Posterior vena cava (tissue), 2 donors: Measurements from ENCODE around the gene PIK3CD. TPM values are rescaled to one million over a fixed set of nuclear protein-coding genes. Genes with fewer than 3 reads are reported as not detected.
"Not testable (repeated sequence)": the region's sequence is repeated elsewhere in the genome, so short reads cannot be mapped to it uniquely, and the experiment has no call there.

Source experiments
- DNase-seq: peaks from one replicate; pipeline ENCODE4 v3.0.0-alpha.2; 2020; ENCODE audit warnings: low spot score
- intact Hi-C, 2 donors: fragments of 100-400 bp; cut with DNase I; formaldehyde crosslinking; loops; one replicate each; pipeline versions ENCODE4 v1.14.1 to v1.14.2; 2022 to 2023
- total RNA-seq, 2 donors: library from RNA; stranded (reverse); fragmentation: NEBNext Ultra II Directional; extraction: Animal tissue kit (Norgen Biotek cat#: 25700); gene quantifications; one replicate each; pipeline ENCODE4 v1.2.1, GENCODE V29; 2021
- donor health status: DM: yes; HTN: yes; CAD: no.
- donor health status: DM: yes; HTN: yes; CAD: no.

PIK3CD gene
- total RNA-seq, 2 donors from 2014 or later: 7.9 to 9.2 TPM

DNA sequence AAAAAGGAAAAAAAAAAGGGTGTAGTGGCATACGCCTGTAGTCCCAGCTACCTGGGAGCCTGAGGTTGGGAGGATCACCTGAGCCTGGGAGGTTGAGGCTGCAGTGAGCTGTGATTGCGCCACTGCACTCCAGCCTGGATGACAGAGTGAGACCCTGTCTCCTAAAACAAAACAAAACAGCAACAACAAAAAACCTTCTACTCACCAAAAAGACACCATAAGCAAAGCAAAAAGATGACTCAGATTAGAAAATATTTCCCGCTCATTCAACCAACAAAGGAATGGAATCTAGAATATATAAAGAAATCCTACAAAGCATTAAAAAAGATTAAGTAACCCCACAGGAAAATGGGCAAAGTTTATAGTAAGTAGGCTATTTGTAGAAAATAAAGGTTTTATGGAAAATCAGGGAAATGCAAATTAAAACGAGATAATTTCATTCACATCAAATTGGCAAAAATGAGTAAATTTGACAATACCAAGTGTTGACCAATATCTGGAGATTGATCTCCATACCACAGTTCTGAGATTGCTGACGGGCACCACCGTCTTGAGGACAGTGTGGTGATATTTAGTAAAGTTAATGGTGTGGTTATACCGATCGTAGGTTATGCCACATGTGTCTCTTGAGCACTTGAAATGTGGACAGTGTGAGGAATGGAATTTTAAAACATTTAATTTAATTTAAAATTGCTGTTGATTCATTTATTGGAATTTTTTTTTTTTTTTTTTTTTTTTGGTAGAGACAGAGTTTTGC is 54.0 kb downstream of the PIK3CD start:
- intact Hi-C loops: no loop called here

GRCh38 chr1:9706178-9706577 is 54.6 kb downstream of the PIK3CD start:
- no peak for DNase-seq
- intact Hi-C loops: no loop called here

More for the DNA sequence above, 54.0 kb downstream of the PIK3CD start:
- no peak for DNase-seq

DNA sequence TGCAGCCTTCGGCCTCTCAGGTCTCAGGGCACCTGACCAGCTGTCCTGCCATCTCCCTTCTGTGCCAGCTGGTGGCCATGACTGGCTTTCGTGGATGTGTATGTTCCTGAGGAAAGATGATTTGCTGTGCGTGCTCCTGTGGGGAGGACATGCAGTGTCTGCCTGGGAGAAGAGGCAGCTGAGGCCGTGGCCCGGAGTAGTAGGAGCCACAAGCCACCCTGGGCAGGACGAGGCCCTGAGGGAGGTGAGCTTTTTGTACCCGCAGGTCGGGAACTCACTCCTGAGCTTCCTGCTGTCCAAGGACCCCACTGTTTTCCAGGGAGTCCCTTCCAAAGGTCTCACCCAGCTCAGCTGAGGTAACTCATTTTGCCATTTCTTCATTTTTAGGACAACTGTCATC is 58.5 kb downstream of the PIK3CD start:
- intact Hi-C loops: no loop called here
- no peak for DNase-seq

DNA sequence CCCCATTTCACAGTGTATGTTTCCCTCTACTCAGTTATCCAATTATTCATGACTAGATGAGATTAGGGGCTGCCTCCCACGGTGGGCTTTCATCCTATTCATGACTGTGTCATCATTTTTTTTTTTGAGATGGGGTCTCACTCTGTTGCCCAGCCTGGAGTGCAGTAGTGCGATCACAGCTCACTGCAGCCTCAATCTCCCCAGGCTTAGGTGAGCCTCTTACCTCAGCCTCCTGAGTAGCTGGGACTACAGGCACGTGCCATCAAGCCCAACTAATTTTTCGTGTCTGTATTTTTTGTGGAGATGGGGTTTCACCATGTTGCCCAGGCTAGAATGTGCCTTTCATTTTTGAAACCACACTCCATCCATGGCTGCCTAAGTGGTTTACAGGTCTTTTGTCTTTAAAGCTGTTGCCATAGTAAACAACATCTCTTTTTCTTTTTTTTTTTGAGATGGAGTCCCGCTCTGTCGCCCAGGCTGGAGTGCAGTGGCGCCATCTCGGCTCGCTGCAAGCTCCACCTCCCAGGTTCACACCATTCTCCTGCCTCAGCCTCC is 60.0 kb downstream of the PIK3CD start:
- DNase-seq: no peak
- intact Hi-C loops: no loop called here

- DNase-seq, intact Hi-C loops: not testable (repeated sequence)
These were observed 61.2 kb downstream of the PIK3CD start for GRCh38 chr1:9712767-9713166.

- intact Hi-C loops: no loop called here
- DNase-seq: no peak
These were observed 62.8 kb downstream of the PIK3CD start for GRCh38 chr1:9714257-9714718.

GRCh38 chr1:9715536-9716226 is 64.2 kb downstream of the PIK3CD start:
- DNase-seq: no peak
- intact Hi-C loops: no loop called here

DNA sequence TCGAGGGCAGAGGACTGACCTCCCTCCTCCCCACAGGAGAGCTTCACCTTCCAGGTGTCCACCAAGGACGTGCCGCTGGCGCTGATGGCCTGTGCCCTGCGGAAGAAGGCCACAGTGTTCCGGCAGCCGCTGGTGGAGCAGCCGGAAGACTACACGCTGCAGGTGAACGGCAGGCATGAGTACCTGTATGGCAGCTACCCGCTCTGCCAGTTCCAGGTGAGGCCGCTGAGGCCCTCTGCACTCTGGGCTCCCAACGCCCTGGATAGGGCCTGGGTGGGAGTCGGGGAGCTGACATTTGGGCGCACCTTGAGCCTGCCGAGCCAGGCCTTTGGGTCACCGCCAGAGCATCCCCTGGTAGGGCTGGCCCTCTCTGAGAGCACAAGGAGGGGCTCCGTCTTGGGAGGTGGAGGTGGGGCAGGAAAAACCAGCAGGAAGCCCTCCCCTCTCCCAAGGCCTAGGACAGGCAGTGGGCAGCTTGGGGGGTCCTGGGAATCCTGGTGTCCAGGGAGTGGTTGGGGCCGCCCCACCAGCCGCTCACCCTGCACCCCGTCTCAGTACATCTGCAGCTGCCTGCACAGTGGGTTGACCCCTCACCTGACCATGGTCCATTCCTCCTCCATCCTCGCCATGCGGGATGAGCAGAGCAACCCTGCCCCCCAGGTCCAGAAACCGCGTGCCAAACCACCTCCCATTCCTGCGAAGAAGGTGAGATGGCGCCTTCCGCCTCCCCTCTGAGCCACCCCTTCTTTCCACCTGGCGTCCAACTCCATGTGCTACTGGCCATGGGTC is 65.1 kb downstream of the PIK3CD start:
- no peak for DNase-seq
- intact Hi-C loops: no loop called here

DNA sequence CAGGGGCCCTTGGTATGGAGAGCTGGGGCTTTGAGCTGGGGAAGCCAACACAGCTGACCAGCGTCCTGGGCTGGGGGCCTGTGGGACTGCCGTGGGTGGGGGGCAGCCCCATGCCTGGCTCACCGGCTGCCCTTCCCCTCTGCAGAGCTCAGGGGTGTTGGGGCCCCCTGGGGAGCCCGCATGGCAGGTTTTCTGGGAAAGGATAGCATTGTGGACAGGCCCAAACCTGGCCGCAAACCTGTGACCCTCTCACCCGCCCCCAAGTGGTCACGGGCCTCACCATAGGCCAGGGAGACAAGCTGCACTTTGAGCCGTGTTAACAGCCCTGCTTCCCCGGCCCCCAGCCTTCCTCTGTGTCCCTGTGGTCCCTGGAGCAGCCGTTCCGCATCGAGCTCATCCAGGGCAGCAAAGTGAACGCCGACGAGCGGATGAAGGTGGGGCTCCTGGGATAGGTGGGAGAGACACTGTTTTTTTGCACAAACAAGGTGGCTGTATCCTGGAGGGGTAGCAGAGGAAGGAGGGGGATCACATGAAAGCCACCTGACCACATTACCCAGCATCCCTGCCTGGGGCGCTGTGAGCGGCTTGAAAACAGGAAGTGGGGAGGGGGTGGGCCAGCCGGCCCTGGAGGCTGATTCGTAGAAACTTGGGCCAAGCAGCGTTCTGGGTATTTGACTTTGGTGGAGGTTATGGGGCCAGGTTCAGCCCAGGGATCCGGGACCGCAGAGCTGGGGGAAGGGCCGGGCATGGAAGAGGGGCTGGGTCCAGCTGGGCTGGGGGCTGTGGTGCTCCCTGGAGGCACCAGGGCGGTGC is 65.9 kb downstream of the PIK3CD start:
- peak; percentile 90 for DNase-seq
- intact Hi-C loops: no loop called here

- intact Hi-C loops: no loop called here
- no peak for DNase-seq
These were observed 66.6 kb downstream of the PIK3CD start for GRCh38 chr1:9718006-9718680.

DNA sequence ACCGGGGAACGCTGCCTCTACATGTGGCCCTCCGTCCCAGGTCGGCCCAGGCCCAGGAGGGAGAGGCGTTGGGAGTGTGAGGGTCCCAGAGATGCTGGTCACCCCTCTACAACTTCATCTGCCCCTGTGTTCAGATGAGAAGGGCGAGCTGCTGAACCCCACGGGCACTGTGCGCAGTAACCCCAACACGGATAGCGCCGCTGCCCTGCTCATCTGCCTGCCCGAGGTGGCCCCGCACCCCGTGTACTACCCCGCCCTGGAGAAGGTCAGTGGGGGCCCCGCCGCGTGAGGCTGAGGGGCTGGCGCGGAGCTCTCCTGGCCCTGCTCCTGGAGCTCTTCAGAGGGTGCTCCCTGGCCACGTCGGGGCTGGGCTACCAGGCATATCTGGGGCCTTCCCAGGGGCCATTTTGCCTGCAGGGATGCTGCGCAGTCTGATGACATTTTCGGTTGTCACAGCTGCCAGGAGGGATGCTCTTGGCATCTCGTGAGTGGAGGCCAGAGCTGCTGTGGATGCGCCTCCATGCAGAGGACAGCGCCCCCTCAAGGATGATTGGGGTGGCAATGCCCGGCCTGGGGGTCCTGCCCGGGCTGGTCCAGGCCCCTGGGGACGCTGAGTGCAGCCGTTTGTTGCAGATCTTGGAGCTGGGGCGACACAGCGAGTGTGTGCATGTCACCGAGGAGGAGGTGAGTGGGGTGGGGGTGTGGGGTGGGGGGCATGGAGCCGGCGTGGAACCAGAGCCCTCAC is 68.6 kb downstream of the PIK3CD start:
- intact Hi-C loops: loop anchor here in 1 of 2 donors (10.0 kb wide), 1 partner anchor 145 kb away; no protein-coding TSS in a partner anchor

GRCh38 chr1:9720785-9721605 is 69.5 kb downstream of the PIK3CD start:
- intact Hi-C loops: loop anchor here in 1 of 2 donors (10.0 kb wide), 1 partner anchor 144 kb away; no protein-coding TSS in a partner anchor
- no peak for DNase-seq

More for the DNA sequence above, 68.6 kb downstream of the PIK3CD start:
- DNase-seq: no peak

DNA sequence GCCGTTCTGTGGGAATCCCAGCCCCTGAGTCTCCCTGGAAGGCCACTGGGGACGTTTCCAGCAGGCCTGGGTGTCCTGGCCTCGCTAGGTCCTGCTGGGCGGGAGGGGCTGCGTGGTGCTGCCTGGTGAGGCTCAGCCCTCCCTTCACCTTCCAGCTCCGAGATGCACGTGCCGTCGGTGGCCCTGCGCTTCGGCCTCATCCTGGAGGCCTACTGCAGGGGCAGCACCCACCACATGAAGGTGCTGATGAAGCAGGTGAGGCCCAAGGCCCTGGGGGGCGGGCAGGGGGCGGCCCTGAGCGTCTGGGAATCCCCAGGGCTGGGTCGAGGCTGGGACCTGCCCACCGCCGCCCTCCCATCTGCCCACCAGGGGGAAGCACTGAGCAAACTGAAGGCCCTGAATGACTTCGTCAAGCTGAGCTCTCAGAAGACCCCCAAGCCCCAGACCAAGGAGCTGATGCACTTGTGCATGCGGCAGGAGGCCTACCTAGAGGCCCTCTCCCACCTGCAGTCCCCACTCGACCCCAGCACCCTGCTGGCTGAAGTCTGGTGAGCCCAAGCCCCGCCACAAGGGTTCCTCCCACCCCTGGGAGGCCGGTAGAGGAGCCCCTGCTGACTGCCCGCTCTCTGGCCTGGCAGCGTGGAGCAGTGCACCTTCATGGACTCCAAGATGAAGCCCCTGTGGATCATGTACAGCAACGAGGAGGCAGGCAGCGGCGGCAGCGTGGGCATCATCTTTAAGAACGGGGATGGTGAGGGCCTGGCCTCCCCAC is 70.3 kb downstream of the PIK3CD start:
- no peak for DNase-seq
- intact Hi-C loops: loop anchor here in 1 of 2 donors (10.0 kb wide), 1 partner anchor 143 kb away; no protein-coding TSS in a partner anchor

DNA sequence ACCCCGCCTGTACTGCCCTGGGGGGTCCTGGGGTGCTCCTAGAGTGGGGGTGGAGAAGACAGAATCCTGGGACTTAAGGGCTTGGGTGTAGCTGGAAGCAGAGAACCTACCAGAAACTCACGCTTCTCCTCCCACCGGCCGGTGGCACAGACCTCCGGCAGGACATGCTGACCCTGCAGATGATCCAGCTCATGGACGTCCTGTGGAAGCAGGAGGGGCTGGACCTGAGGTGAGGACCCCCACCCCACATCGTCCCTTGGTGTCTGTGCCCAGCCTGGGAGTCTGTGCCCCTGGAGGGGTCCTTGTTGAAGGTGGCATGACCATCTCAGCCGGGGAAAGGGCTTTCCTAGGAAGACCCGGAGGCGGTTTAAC is 70.8 kb downstream of the PIK3CD start:
- no peak for DNase-seq
- intact Hi-C loops: loop anchor here in 1 of 2 donors (10.0 kb wide), 1 partner anchor 142 kb away; no protein-coding TSS in a partner anchor

- no peak for DNase-seq
- intact Hi-C loops: loop anchor here in 1 of 2 donors (10.0 kb wide), 1 partner anchor 142 kb away; no protein-coding TSS in a partner anchor
These were observed 71.7 kb downstream of the PIK3CD start for GRCh38 chr1:9723068-9723805.
